ENCODE data around the gene TBXAS1.

The TBXAS1 gene

DNA sequence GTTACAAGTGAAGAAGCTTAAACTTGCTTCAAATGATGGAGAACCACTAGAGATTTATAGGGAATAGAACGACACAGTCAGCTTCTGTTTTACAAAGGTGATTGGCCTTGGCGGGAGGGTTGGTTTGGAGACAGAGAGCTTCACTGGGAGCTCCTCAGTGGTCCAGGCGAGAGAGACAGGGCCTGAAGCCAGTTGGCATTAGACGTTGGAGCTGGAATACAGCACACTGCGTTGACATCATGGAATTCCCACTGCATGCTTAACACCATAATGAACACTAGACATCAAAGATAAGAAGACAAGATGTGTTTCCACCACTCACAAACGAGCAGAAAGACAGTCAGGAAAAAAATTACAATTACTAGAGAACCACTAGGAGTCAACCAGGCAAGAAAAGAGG is 67.8 kb downstream of the TBXAS1 start:
- Histone ChIP-seq H3K4me1 (ENCODE audit: insufficient read depth, low read length, poor library complexity, severe bottlenecking) (no peaks in the 10 kb centered on the region), H3K9me2 (replicated peaks; ENCODE audit: low read depth, low read length) (no peaks in the 10 kb centered on the region), H3F3A (ENCODE audit: low read depth) (no peaks in the 10 kb centered on the region), H3K9ac (ENCODE audit: low read depth, low read length, poor library complexity, severe bottlenecking) (no peak overlapping the region), H2AFZ (ENCODE audit: low read length) (no peak overlapping the region), H3K79me2 (ENCODE audit: insufficient read depth, low read length) (no peaks in the 10 kb centered on the region), H4K20me1 (ENCODE audit: insufficient read depth, low read length, poor library complexity, severe bottlenecking) (no peaks in the 10 kb centered on the region), H3K27me3 (ENCODE audit: insufficient read depth, low read length, poor library complexity, severe bottlenecking) (no peaks in the 10 kb centered on the region), H3K4me3 (ENCODE audit: low read length, poor library complexity, severe bottlenecking) (no peak overlapping the region), H3K9me3 (ENCODE audit: insufficient read depth, low read depth, low read length) (no peaks in the 10 kb centered on the region), H3K4me2 (ENCODE audit: low read depth, low read length, poor library complexity, severe bottlenecking) (no peak overlapping the region), H3K36me3 (ENCODE audit: insufficient read depth, low read length) (no peaks in the 10 kb centered on the region)
- TF ChIP-seq, protein P1, sequence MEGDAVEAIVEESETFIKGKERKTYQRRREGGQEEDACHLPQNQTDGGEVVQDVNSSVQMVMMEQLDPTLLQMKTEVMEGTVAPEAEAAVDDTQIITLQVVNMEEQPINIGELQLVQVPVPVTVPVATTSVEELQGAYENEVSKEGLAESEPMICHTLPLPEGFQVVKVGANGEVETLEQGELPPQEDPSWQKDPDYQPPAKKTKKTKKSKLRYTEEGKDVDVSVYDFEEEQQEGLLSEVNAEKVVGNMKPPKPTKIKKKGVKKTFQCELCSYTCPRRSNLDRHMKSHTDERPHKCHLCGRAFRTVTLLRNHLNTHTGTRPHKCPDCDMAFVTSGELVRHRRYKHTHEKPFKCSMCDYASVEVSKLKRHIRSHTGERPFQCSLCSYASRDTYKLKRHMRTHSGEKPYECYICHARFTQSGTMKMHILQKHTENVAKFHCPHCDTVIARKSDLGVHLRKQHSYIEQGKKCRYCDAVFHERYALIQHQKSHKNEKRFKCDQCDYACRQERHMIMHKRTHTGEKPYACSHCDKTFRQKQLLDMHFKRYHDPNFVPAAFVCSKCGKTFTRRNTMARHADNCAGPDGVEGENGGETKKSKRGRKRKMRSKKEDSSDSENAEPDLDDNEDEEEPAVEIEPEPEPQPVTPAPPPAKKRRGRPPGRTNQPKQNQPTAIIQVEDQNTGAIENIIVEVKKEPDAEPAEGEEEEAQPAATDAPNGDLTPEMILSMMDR (conservative IDR thresholded peaks at IDR 0.05; ENCODE audit: low read length), result no peak
- no peak for TF ChIP-seq EZH2phosphoT487 (IDR thresholded peaks at IDR 0.05; ENCODE audit: borderline replicate concordance)

DNA sequence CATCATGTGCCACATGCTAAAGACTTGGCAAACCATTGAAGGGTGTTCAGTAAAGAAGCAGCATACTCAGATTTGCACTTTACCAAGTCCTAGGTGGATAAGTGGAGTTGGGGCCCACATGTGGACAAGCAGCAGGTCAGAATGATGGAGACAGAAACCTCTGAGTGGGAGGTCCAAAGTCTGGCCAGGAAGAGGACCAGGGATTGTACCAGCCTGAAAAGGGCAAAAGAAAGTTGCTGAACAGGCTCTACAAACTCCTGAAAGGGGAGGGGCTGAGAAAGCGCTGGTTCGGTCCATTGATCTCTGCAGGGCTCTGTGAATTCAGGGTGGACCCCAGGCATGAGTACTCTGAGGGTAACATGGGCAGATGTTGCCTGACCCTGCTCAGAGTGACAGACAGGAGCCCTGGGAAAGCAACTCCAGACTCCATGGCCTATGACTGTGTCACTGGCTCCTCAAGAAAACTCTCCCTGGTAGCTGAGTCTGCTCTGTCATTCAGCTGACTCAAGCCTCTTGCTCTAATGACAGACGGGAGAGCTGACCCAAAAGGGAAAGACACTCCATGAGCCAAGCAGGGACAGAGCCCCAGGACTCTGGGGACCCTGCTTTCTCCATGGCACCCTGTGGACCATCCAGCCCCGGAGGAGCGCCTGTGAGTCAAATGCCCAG is 68.5 kb downstream of the TBXAS1 start:
- Histone ChIP-seq H2AFZ (ENCODE audit: low read length) (no peak overlapping the region), H3K79me2 (ENCODE audit: insufficient read depth, low read length) (no peaks in the 10 kb centered on the region), H3K27me3 (ENCODE audit: insufficient read depth, low read length, poor library complexity, severe bottlenecking) (no peaks in the 10 kb centered on the region), H3K4me2 (ENCODE audit: low read depth, low read length, poor library complexity, severe bottlenecking) (no peak overlapping the region), H3K9ac (ENCODE audit: low read depth, low read length, poor library complexity, severe bottlenecking) (no peak overlapping the region), H3K9me2 (replicated peaks; ENCODE audit: low read depth, low read length) (no peaks in the 10 kb centered on the region), H3K4me1 (ENCODE audit: insufficient read depth, low read length, poor library complexity, severe bottlenecking) (no peaks in the 10 kb centered on the region), H3K36me3 (ENCODE audit: insufficient read depth, low read length) (no peaks in the 10 kb centered on the region), H3K4me3 (ENCODE audit: low read length, poor library complexity, severe bottlenecking) (no peak overlapping the region), H4K20me1 (ENCODE audit: insufficient read depth, low read length, poor library complexity, severe bottlenecking) (no peaks in the 10 kb centered on the region), H3F3A (ENCODE audit: low read depth) (no peaks in the 10 kb centered on the region), H3K9me3 (ENCODE audit: insufficient read depth, low read depth, low read length) (no peaks in the 10 kb centered on the region)
- no peak for TF ChIP-seq EZH2phosphoT487 (IDR thresholded peaks at IDR 0.05; ENCODE audit: borderline replicate concordance)
- TF ChIP-seq, protein P1 (conservative IDR thresholded peaks at IDR 0.05; ENCODE audit: low read length), result no peak

DNA sequence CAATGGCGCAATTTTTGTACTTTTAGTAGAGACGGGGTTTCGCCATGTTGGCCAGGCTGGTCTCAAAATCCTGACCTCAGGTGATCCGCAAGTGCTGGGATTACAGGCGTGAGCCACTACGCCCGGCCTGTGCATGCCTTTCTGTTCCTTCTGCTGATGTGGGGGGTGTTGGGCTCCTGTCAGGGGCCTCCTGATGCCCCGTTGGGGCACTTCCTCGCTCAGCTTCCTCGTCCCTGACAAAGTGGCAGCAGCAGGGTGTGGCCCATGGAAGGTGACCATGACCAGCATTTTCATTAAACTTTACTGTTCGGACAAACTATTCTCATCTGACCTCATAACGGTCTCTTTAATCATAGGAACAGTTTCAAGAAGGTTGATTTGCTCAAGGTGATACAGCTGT is 69.4 kb downstream of the TBXAS1 start:
- Histone ChIP-seq H3F3A (ENCODE audit: low read depth) (no peaks in the 10 kb centered on the region), H3K27me3 (ENCODE audit: insufficient read depth, low read length, poor library complexity, severe bottlenecking) (no peaks in the 10 kb centered on the region), H3K4me3 (ENCODE audit: low read length, poor library complexity, severe bottlenecking) (no peak overlapping the region), H3K79me2 (ENCODE audit: insufficient read depth, low read length) (no peaks in the 10 kb centered on the region), H3K4me1 (ENCODE audit: insufficient read depth, low read length, poor library complexity, severe bottlenecking) (no peaks in the 10 kb centered on the region), H3K9me3 (ENCODE audit: insufficient read depth, low read depth, low read length) (no peaks in the 10 kb centered on the region), H3K9me2 (replicated peaks; ENCODE audit: low read depth, low read length) (no peaks in the 10 kb centered on the region), H3K36me3 (ENCODE audit: insufficient read depth, low read length) (no peaks in the 10 kb centered on the region), H4K20me1 (ENCODE audit: insufficient read depth, low read length, poor library complexity, severe bottlenecking) (no peaks in the 10 kb centered on the region), H2AFZ (ENCODE audit: low read length) (no peak overlapping the region), H3K9ac (ENCODE audit: low read depth, low read length, poor library complexity, severe bottlenecking) (no peak overlapping the region), H3K4me2 (ENCODE audit: low read depth, low read length, poor library complexity, severe bottlenecking) (no peak overlapping the region)
- TF ChIP-seq, protein P1 (conservative IDR thresholded peaks at IDR 0.05; ENCODE audit: low read length), result no peak
- TF ChIP-seq EZH2phosphoT487 (IDR thresholded peaks at IDR 0.05; ENCODE audit: borderline replicate concordance), result no peak

Data from Loucy (cell line).